HepG2 (cell line): ENCODE data around the gene CCL19. TPM values are rescaled to one million over a fixed set of nuclear protein-coding genes. Genes with fewer than 3 reads are reported as not detected.
A peak's percentile ranks its signal among the peaks of the same experiment; 100 is the strongest.

Source experiments
- ARNT ChIP-seq: fragments of 450-650 bp; IDR thresholded peaks from 2 replicates; pipeline ENCODE4 v1.6.1; 2017
- FOXC1 ChIP-seq: sonication (generic); formaldehyde crosslinking; IDR thresholded peaks from 2 replicates; pipeline ENCODE4 v1.8.0; 2022; ENCODE audit warnings: mild to moderate bottlenecking, missing genetic modification reagents, borderline replicate concordance
- JARID2 ChIP-seq: sonication (generic); formaldehyde crosslinking; IDR thresholded peaks from 2 replicates; pipeline ENCODE4 v1.8.1; 2023; ENCODE audit warnings: missing genetic modification reagents, inconsistent platforms; ENCODE audit not compliant: insufficient replicate concordance
- JUND ChIP-seq: sonication (generic); formaldehyde crosslinking; IDR thresholded peaks from 2 replicates; pipeline ENCODE4 v1.8.0; 2022; ENCODE audit warnings: mild to moderate bottlenecking, missing genetic modification reagents
- KDM2A ChIP-seq: sonication (generic); formaldehyde crosslinking; IDR thresholded peaks from 2 replicates; pipeline ENCODE4 v1.4.0; 2020; ENCODE audit warnings: low read depth, missing genetic modification reagents, borderline replicate concordance
- KLF12 ChIP-seq: sonication (generic); formaldehyde crosslinking; IDR thresholded peaks from 2 replicates; pipeline ENCODE4 v1.4.0; 2020; ENCODE audit warnings: missing genetic modification reagents, borderline replicate concordance
- LCORL ChIP-seq, 2 experiments: fragments of 450-650 bp in 1 of 2; sonication (generic) in 1 of 2; formaldehyde crosslinking in 1 of 2; IDR thresholded peaks; 2 replicates each; pipeline versions ENCODE4 v1.5.0 to v1.6.1; 2017 to 2020; ENCODE audit warnings: antibody characterized with exemption in 1 of 2, missing genetic modification reagents in 1 of 2
- MBD4 ChIP-seq: IDR thresholded peaks from 2 replicates; pipeline ENCODE4 v1.6.1; 2012; ENCODE audit warnings: low read length, inconsistent platforms, borderline replicate concordance
- NONO ChIP-seq, 2 experiments: fragments of 450-650 bp in 1 of 2; sonication (generic) in 1 of 2; formaldehyde crosslinking in 1 of 2; IDR thresholded peaks in 1 of 2; conservative IDR thresholded peaks in 1 of 2; 2 replicates each; pipeline versions ENCODE4 v1.6.1 to v1.8.0; 2017 to 2022; ENCODE audit warnings: mild to moderate bottlenecking in 1 of 2, missing genetic modification reagents in 1 of 2, moderate library complexity in 1 of 2
- NR3C1 ChIP-seq: sonication (generic); formaldehyde crosslinking; IDR thresholded peaks from 2 replicates; pipeline ENCODE4 v1.4.0; 2020; ENCODE audit warnings: missing genetic modification reagents
- RELA ChIP-seq: sonication (generic); formaldehyde crosslinking; IDR thresholded peaks from 2 replicates; pipeline ENCODE4 v1.4.0; 2020; ENCODE audit warnings: missing genetic modification reagents
- STAT5B ChIP-seq: sonication (generic); formaldehyde crosslinking; IDR thresholded peaks from 2 replicates; pipeline ENCODE4 v1.4.0; 2020; ENCODE audit warnings: missing genetic modification reagents
- SUZ12 ChIP-seq: fragments of 150-350 bp; IDR thresholded peaks from 2 replicates; pipeline ENCODE4 v1.6.1; 2014; ENCODE audit warnings: low read depth, low read length
- ZBTB20 ChIP-seq: sonication (generic); formaldehyde crosslinking; IDR thresholded peaks from 2 replicates; pipeline ENCODE4 v1.8.1; 2023; ENCODE audit warnings: missing genetic modification reagents, low read depth, mild to moderate bottlenecking, borderline replicate concordance
- ZMYM4 ChIP-seq: sonication (generic); formaldehyde crosslinking; IDR thresholded peaks from 2 replicates; pipeline ENCODE4 v1.8.1; 2023; ENCODE audit warnings: mild to moderate bottlenecking, missing genetic modification reagents
- ZNF672 ChIP-seq: sonication (generic); formaldehyde crosslinking; IDR thresholded peaks from 2 replicates; pipeline ENCODE4 v1.8.1; 2022; ENCODE audit warnings: missing genetic modification reagents
- ZNF703 ChIP-seq: sonication (generic); formaldehyde crosslinking; IDR thresholded peaks from 2 replicates; pipeline ENCODE4 v1.5.1; 2020; ENCODE audit warnings: missing genetic modification reagents, mild to moderate bottlenecking, moderate library complexity, borderline replicate concordance
- ZNF75D ChIP-seq: sonication (generic); formaldehyde crosslinking; IDR thresholded peaks from 2 replicates; pipeline ENCODE4 v1.8.1; 2023; ENCODE audit warnings: missing genetic modification reagents, mild to moderate bottlenecking, borderline replicate concordance
- ZNF761 ChIP-seq: sonication (generic); formaldehyde crosslinking; conservative IDR thresholded peaks from 2 replicates; pipeline ENCODE4 v1.4.0; 2020; ENCODE audit warnings: mild to moderate bottlenecking, missing genetic modification reagents
- ZNF780A ChIP-seq: sonication (generic); formaldehyde crosslinking; IDR thresholded peaks from 2 replicates; pipeline ENCODE4 v1.8.0; 2022; ENCODE audit warnings: mild to moderate bottlenecking, missing genetic modification reagents, moderate library complexity
- polyA plus RNA-seq, 8 experiments: library from polyadenylated mRNA; depleted of rRNA in 3 of 8; stranded (reverse) in 7 of 8; unstranded in 1 of 8; fragments of >200 nt; fragmentation: Illumina TruSeq in 4 of 8; extraction: Trizol in 4 of 8; gene quantifications; 2 replicates each; pipeline versions ENCODE4 v1.2.1 to v1.2.3, GENCODE V29; 2011 to 2016; ENCODE audit warnings: low read depth in 4 of 8, missing spikeins in 1 of 8, mixed read lengths in 1 of 8; ENCODE audit not compliant: insufficient read depth in 1 of 8
- total RNA-seq, 5 experiments: library from RNA; depleted of rRNA; stranded (reverse); fragments of >200 nt; fragmentation: Illumina TruSeq; extraction: Trizol; gene quantifications; 2 replicates each; pipeline ENCODE4 v1.2.3, GENCODE V29; 2016; ENCODE audit warnings: low read depth in 1 of 5
- TF ChIP-seq, protein P1 (sequence below): IDR thresholded peaks from 2 replicates; pipeline ENCODE4 v1.6.1; 2016; ENCODE audit warnings: low read depth, control low read depth
- TF ChIP-seq, protein P2 (sequence below): IDR thresholded peaks from 2 replicates; pipeline ENCODE4 v1.6.1; 2012; ENCODE audit warnings: inconsistent platforms
- TF ChIP-seq, protein P3 (sequence below): sonication (generic); formaldehyde crosslinking; IDR thresholded peaks from 2 replicates; pipeline ENCODE4 v1.5.0; 2020; ENCODE audit warnings: missing genetic modification reagents, mild to moderate bottlenecking, borderline replicate concordance
- TF ChIP-seq, protein P4 (sequence below): sonication (generic); formaldehyde crosslinking; IDR thresholded peaks from 2 replicates; pipeline ENCODE4 v1.8.0; 2022; ENCODE audit warnings: mild to moderate bottlenecking, missing genetic modification reagents; ENCODE audit not compliant: insufficient replicate concordance
- TF ChIP-seq, protein P5 (sequence below): sonication (generic); formaldehyde crosslinking; IDR thresholded peaks from 2 replicates; pipeline ENCODE4 v1.5.1; 2020; ENCODE audit warnings: mild to moderate bottlenecking, missing genetic modification reagents, borderline replicate concordance

Gene CCL19
- total and polyA plus RNA-seq, 2 of the 13 experiments (the other 11 are each of a cell fraction or from before 2014, with no cell fraction given) = not detected

DNA sequence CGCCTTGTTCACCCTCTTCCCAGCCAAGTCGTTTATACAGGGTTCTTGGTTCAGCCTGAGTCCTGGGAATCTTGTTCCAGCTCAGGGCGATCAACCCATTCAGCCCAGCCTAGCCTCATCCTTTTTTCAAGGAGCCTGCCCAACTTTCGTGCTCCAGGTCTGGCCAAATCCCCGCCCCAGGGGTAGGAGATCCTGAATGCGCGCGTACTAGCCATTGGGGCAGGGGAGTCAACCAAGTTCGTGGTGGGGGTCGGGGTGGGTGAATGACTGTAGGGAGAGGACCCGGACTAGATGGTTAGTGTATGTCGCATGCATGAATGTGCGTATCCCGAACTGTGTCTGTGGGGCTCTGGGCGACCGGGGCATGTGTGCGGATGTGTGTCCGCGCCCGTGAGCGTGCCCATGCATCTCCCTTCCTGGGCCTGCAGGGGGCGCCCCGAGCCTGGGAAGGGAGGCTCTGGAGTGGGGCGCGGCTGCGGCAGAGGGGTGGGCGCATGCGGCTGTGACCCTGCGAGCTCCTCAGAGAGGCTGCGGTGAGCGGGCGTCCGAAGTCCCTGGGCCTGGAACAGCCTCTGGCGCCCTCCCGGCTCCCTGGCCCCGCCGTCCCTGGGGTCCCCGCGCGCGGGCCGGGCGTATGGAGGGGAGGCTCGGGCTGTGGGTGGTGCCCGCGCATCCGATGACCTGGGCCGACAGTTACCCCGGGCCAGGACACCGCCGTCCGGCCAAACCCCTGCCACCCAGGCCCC, 10.1 kb upstream of the CCL19 start (continued):
- TF ChIP-seq, protein P1, sequence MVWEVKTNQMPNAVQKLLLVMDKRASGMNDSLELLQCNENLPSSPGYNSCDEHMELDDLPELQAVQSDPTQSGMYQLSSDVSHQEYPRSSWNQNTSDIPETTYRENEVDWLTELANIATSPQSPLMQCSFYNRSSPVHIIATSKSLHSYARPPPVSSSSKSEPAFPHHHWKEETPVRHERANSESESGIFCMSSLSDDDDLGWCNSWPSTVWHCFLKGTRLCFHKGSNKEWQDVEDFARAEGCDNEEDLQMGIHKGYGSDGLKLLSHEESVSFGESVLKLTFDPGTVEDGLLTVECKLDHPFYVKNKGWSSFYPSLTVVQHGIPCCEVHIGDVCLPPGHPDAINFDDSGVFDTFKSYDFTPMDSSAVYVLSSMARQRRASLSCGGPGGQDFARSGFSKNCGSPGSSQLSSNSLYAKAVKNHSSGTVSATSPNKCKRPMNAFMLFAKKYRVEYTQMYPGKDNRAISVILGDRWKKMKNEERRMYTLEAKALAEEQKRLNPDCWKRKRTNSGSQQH = no peak
- TF ChIP-seq RELA (CRISPR knock-in tag) (peak; percentile 25; the same call in 1 of the 2 replicates), MBD4 (no peak), ZNF672 (CRISPR knock-in tag) (no peak), ZNF75D (CRISPR knock-in tag) (no peak), ZNF761 (CRISPR knock-in tag) (no peak), JUND (CRISPR knock-in tag) (no peak), KLF12 (CRISPR knock-in tag) (no peak), ZNF703 (CRISPR knock-in tag) (no peak), KDM2A (CRISPR knock-in tag) (peak; percentile 46; the same call in 1 of the 2 replicates), JARID2 (CRISPR knock-in tag) (no peak), LCORL (IDR thresholded peaks at IDR 0.05) (no peak), LCORL (CRISPR knock-in tag; IDR thresholded peaks at IDR 0.05) (no peak), FOXC1 (CRISPR knock-in tag) (0 out of 2 replicates have a peak, but pooled peaks have one; percentile 20), SUZ12 (no peak), ZMYM4 (CRISPR knock-in tag) (peak; percentile 34; the same call in 1 of the 2 replicates), NONO (IDR thresholded peaks at IDR 0.05) (no peak), NONO (CRISPR knock-in tag; conservative IDR thresholded peaks at IDR 0.05) (0 out of 2 replicates have a peak, but pooled peaks have one; percentile 37), STAT5B (no peak), ARNT (no peak), ZBTB20 (CRISPR knock-in tag) (no peak), ZNF780A (no peak), NR3C1 (CRISPR knock-in tag) (no peak)
- TF ChIP-seq, protein P2, sequence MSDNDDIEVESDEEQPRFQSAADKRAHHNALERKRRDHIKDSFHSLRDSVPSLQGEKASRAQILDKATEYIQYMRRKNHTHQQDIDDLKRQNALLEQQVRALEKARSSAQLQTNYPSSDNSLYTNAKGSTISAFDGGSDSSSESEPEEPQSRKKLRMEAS = peak; percentile 60
- TF ChIP-seq, protein P3, sequence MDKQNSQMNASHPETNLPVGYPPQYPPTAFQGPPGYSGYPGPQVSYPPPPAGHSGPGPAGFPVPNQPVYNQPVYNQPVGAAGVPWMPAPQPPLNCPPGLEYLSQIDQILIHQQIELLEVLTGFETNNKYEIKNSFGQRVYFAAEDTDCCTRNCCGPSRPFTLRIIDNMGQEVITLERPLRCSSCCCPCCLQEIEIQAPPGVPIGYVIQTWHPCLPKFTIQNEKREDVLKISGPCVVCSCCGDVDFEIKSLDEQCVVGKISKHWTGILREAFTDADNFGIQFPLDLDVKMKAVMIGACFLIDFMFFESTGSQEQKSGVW (CRISPR knock-in tag) = no peak
- TF ChIP-seq, protein P4, sequence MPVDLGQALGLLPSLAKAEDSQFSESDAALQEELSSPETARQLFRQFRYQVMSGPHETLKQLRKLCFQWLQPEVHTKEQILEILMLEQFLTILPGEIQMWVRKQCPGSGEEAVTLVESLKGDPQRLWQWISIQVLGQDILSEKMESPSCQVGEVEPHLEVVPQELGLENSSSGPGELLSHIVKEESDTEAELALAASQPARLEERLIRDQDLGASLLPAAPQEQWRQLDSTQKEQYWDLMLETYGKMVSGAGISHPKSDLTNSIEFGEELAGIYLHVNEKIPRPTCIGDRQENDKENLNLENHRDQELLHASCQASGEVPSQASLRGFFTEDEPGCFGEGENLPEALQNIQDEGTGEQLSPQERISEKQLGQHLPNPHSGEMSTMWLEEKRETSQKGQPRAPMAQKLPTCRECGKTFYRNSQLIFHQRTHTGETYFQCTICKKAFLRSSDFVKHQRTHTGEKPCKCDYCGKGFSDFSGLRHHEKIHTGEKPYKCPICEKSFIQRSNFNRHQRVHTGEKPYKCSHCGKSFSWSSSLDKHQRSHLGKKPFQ (CRISPR knock-in tag) = no peak
- TF ChIP-seq, protein P5, sequence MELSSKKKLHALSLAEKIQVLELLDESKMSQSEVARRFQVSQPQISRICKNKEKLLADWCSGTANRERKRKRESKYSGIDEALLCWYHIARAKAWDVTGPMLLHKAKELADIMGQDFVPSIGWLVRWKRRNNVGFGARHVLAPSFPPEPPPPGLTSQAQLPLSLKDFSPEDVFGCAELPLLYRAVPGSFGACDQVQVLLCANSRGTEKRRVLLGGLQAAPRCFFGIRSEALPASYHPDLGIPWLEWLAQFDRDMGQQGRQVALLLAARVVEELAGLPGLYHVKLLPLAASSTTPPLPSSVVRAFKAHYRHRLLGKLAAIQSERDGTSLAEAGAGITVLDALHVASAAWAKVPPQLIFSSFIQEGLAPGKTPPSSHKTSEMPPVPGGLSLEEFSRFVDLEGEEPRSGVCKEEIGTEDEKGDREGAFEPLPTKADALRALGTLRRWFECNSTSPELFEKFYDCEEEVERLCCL = no peak
